HepG2 (cell line): Measurements from ENCODE around the gene TXNRD2. TPM values are rescaled to one million over a fixed set of nuclear protein-coding genes. Genes with fewer than 3 reads are reported as not detected.

Experiments used
- AGO1 ChIP-seq: fragments of 200-400 bp; formaldehyde crosslinking; IDR thresholded peaks from 2 replicates; pipeline ENCODE4 v1.6.1; 2017; ENCODE audit warnings: mild to moderate bottlenecking, low read depth, low read length, moderate library complexity; ENCODE audit not compliant: poor library complexity, severe bottlenecking
- CBFB ChIP-seq: sonication (generic); formaldehyde crosslinking; IDR thresholded peaks from 2 replicates; pipeline ENCODE4 v1.4.0; 2020; ENCODE audit warnings: missing genetic modification reagents
- CCAR2 ChIP-seq: fragments of 200-400 bp; formaldehyde crosslinking; optimal IDR thresholded peaks from 2 replicates; pipeline ENCODE3; 2018; ENCODE audit warnings: low read depth, mild to moderate bottlenecking, low read length, moderate library complexity
- ETV5 ChIP-seq: IDR thresholded peaks from 2 replicates; pipeline ENCODE4 v1.6.1; 2018; ENCODE audit warnings: missing biosample characterization, missing genetic modification reagents, inconsistent platforms, borderline replicate concordance
- HNRNPUL1 ChIP-seq: fragments of 200-400 bp; formaldehyde crosslinking; IDR thresholded peaks from 2 replicates; pipeline ENCODE4 v1.6.1; 2017; ENCODE audit warnings: low read depth, mild to moderate bottlenecking, low read length, moderate library complexity
- NKX3-1 ChIP-seq: sonication (generic); formaldehyde crosslinking; IDR thresholded peaks from 2 replicates; pipeline ENCODE4 v1.5.0; 2020; ENCODE audit warnings: missing genetic modification reagents
- PHF8 ChIP-seq: sonication (generic); formaldehyde crosslinking; IDR thresholded peaks from 2 replicates; pipeline ENCODE4 v1.5.0; 2020; ENCODE audit warnings: missing genetic modification reagents
- SMAD3 ChIP-seq: sonication (generic); formaldehyde crosslinking; IDR thresholded peaks from 2 replicates; pipeline ENCODE4 v1.4.0; 2020; ENCODE audit warnings: missing genetic modification reagents
- SNAPC2 ChIP-seq: sonication (generic); formaldehyde crosslinking; IDR thresholded peaks from 2 replicates; pipeline ENCODE4 v1.8.1; 2022; ENCODE audit warnings: mild to moderate bottlenecking, missing genetic modification reagents
- TBL1XR1 ChIP-seq: fragments of 150-350 bp; IDR thresholded peaks from 2 replicates; pipeline ENCODE4 v1.6.1; 2014; ENCODE audit warnings: borderline replicate concordance, low read length; ENCODE audit not compliant: partially characterized antibody
- TEAD3 ChIP-seq: optimal IDR thresholded peaks from 2 replicates; pipeline ENCODE3; 2016; ENCODE audit warnings: borderline replicate concordance
- THAP11 ChIP-seq: IDR thresholded peaks from 2 replicates; pipeline ENCODE4 v1.6.1; 2016; ENCODE audit warnings: missing biosample characterization, missing genetic modification reagents
- ZNF207 ChIP-seq: fragments of 450-650 bp; IDR thresholded peaks from 2 replicates; pipeline ENCODE4 v1.6.1; 2016; ENCODE audit warnings: antibody characterized with exemption, borderline replicate concordance
- ZNF407 ChIP-seq: sonication (generic); formaldehyde crosslinking; IDR thresholded peaks from one replicate; pipeline ENCODE4 v1.5.1; 2020; ENCODE audit warnings: mild to moderate bottlenecking, missing genetic modification reagents; ENCODE audit errors: not compliant biosample characterization
- ZNF574 ChIP-seq: sonication (generic); formaldehyde crosslinking; IDR thresholded peaks from 2 replicates; pipeline ENCODE4 v1.4.0; 2020; ENCODE audit warnings: missing genetic modification reagents
- ZNF775 ChIP-seq: sonication (generic); formaldehyde crosslinking; IDR thresholded peaks from 2 replicates; pipeline ENCODE4 v1.4.0; 2020; ENCODE audit warnings: missing genetic modification reagents, mild to moderate bottlenecking, moderate library complexity, borderline replicate concordance
- ZNF883 ChIP-seq: sonication (generic); formaldehyde crosslinking; IDR thresholded peaks from 2 replicates; pipeline ENCODE4 v1.5.1; 2020; ENCODE audit warnings: mild to moderate bottlenecking, missing genetic modification reagents; ENCODE audit errors: not compliant biosample characterization
- polyA plus RNA-seq, 8 experiments: library from polyadenylated mRNA; depleted of rRNA in 3 of 8; stranded (reverse) in 7 of 8; unstranded in 1 of 8; fragments of >200 nt; fragmentation: Illumina TruSeq in 4 of 8; extraction: Trizol in 4 of 8; gene quantifications; 2 replicates each; pipeline versions ENCODE4 v1.2.1 to v1.2.3, GENCODE V29; 2011 to 2016; ENCODE audit warnings: low read depth in 4 of 8, missing spikeins in 1 of 8, mixed read lengths in 1 of 8; ENCODE audit not compliant: insufficient read depth in 1 of 8
- total RNA-seq, 5 experiments: library from RNA; depleted of rRNA; stranded (reverse); fragments of >200 nt; fragmentation: Illumina TruSeq; extraction: Trizol; gene quantifications; 2 replicates each; pipeline ENCODE4 v1.2.3, GENCODE V29; 2016; ENCODE audit warnings: low read depth in 1 of 5

TXNRD2 gene
- total and polyA plus RNA-seq, 2 of the 13 experiments (the other 11 are each of a cell fraction or from before 2014, with no cell fraction given) = 17.5 to 18.6 TPM

GRCh38 chr22:19972652-19973550, 31.3 kb upstream of the TXNRD2 start (continued):
- TF ChIP-seq ZNF407 (CRISPR knock-in tag) (no peak), SNAPC2 (CRISPR knock-in tag) (no peak), ETV5 (CRISPR knock-in tag) (no peak), CBFB (no peak), TBL1XR1 (no peak), HNRNPUL1 (no peak), THAP11 (CRISPR knock-in tag) (no peak), ZNF574 (no peak), ZNF207 (no peak), PHF8 (0 out of 2 replicates have a peak, but pooled peaks have one; percentile 13), CCAR2 (no peak), ZNF775 (CRISPR knock-in tag) (no peak), NKX3-1 (no peak), AGO1 (peak; percentile 59), SMAD3 (CRISPR knock-in tag) (no peak), TEAD3 (CRISPR knock-in tag) (no peak), ZNF883 (CRISPR knock-in tag) (no peak)
